Fibroblast of lung (primary cell): ENCODE results near the gene TMEM94. TPM values are rescaled to one million over a fixed set of nuclear protein-coding genes. Genes with fewer than 3 reads are reported as not detected.

Experiments
- DNase-seq, 2 donors: peaks; one replicate each; pipeline versions ENCODE4 v3.0.0 to v3.0.0-alpha.2; 2010; ENCODE audit warnings: low read depth in 2 of 2
- H2AFZ ChIP-seq: 2 replicates; pipeline ENCODE4 v1.5.1; 2012; ENCODE audit warnings: low read length, control low read depth, inconsistent platforms
- H3K27ac ChIP-seq: 2 replicates; pipeline ENCODE4 v1.5.1; 2011; ENCODE audit warnings: low read length, control low read depth; ENCODE audit not compliant: insufficient read depth
- H3K27me3 ChIP-seq: 2 replicates; pipeline ENCODE4 v1.5.1; 2011; ENCODE audit warnings: mild to moderate bottlenecking, low read length; ENCODE audit not compliant: control insufficient read depth, insufficient read depth
- H3K36me3 ChIP-seq: 2 replicates; pipeline ENCODE4 v1.5.1; 2011; ENCODE audit warnings: low read length; ENCODE audit not compliant: control insufficient read depth, insufficient read depth
- H3K4me1 ChIP-seq: 2 replicates; pipeline ENCODE4 v1.5.1; 2011; ENCODE audit warnings: low read length; ENCODE audit not compliant: control insufficient read depth, insufficient read depth; ENCODE audit errors: extremely low read depth
- H3K4me2 ChIP-seq: 2 replicates; pipeline ENCODE4 v1.5.1; 2011; ENCODE audit warnings: low read length, control low read depth; ENCODE audit not compliant: insufficient read depth; ENCODE audit errors: extremely low read depth
- H3K4me3 ChIP-seq, 4 experiments: fragments of 200-600 bp in 1 of 4; sonication (generic) in 1 of 4; replicated peaks in 1 of 4; 2 replicates each; pipeline ENCODE4 v1.5.1; 2011 to 2016; ENCODE audit warnings: low read length in 4 of 4, low read depth in 3 of 4, mild to moderate bottlenecking in 3 of 4, control low read depth in 2 of 4, inconsistent platforms in 1 of 4, mixed read lengths in 1 of 4; ENCODE audit not compliant: insufficient read depth in 1 of 4; ENCODE audit errors: control extremely low read depth in 1 of 4
- H3K79me2 ChIP-seq: 2 replicates; pipeline ENCODE4 v1.5.1; 2012; ENCODE audit warnings: mild to moderate bottlenecking, low read length, inconsistent platforms; ENCODE audit not compliant: control insufficient read depth, insufficient read depth
- H3K9ac ChIP-seq: 2 replicates; pipeline ENCODE4 v1.5.1; 2011; ENCODE audit warnings: mild to moderate bottlenecking, low read length, control low read depth; ENCODE audit not compliant: insufficient read depth
- H3K9me3 ChIP-seq: 2 replicates; pipeline ENCODE4 v1.5.1; 2012; ENCODE audit warnings: low read depth, low read length; ENCODE audit not compliant: control insufficient read depth, insufficient read depth
- H4K20me1 ChIP-seq: 2 replicates; pipeline ENCODE4 v1.5.1; 2011; ENCODE audit warnings: low read length; ENCODE audit not compliant: control insufficient read depth, insufficient read depth; ENCODE audit errors: extremely low read depth
- EZH2 ChIP-seq: IDR thresholded peaks from 2 replicates; pipeline ENCODE4 v1.5.1; 2012; ENCODE audit warnings: low read length, control low read depth, mild to moderate bottlenecking; ENCODE audit errors: missing control alignments
- polyA plus RNA-seq, 2 donors: library from polyadenylated mRNA; depleted of rRNA in 1 of 2; stranded (reverse) in 1 of 2; unstranded in 1 of 2; fragments of >200 nt; gene quantifications; 2 replicates each; pipeline ENCODE4 v1.2.1, GENCODE V29; 2011 to 2012; ENCODE audit warnings: missing spikeins in 1 of 2
- total RNA-seq: library from RNA; depleted of rRNA; stranded (reverse); fragments of >200 nt; gene quantifications from 2 replicates; pipeline ENCODE4 v1.2.1, GENCODE V29; 2014
- TF ChIP-seq, protein P1 (sequence below), 2 donors: IDR thresholded peaks in 1 of 2; conservative IDR thresholded peaks in 1 of 2; 1 replicate in 1 of 2; 2 replicates in 1 of 2; pipeline ENCODE4 v1.5.1; 2011 to 2012; ENCODE audit warnings: low read length in 2 of 2, control low read depth in 1 of 2, inconsistent platforms in 1 of 2, low read depth in 1 of 2, mild to moderate bottlenecking in 1 of 2

Gene TMEM94
- total and polyA plus RNA-seq, 2 donors (not counting 1 experiment from before 2014, with no cell fraction given), result 18.3 to 35.0 TPM

GRCh38 chr17:75504347-75505151 lies 48.1 kb downstream of the TMEM94 start:
- H3K27ac ChIP-seq, result no peak overlapping the region
- no peak for DNase-seq
- no peak overlapping the region for H3K4me3 ChIP-seq
- H4K20me1 ChIP-seq, result no peaks in the 10 kb centered on the region
- H3K9ac ChIP-seq, result no peak overlapping the region
- TF ChIP-seq, protein P1, sequence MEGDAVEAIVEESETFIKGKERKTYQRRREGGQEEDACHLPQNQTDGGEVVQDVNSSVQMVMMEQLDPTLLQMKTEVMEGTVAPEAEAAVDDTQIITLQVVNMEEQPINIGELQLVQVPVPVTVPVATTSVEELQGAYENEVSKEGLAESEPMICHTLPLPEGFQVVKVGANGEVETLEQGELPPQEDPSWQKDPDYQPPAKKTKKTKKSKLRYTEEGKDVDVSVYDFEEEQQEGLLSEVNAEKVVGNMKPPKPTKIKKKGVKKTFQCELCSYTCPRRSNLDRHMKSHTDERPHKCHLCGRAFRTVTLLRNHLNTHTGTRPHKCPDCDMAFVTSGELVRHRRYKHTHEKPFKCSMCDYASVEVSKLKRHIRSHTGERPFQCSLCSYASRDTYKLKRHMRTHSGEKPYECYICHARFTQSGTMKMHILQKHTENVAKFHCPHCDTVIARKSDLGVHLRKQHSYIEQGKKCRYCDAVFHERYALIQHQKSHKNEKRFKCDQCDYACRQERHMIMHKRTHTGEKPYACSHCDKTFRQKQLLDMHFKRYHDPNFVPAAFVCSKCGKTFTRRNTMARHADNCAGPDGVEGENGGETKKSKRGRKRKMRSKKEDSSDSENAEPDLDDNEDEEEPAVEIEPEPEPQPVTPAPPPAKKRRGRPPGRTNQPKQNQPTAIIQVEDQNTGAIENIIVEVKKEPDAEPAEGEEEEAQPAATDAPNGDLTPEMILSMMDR (conservative IDR thresholded peaks at IDR 0.05 in 1 of 2, IDR thresholded peaks at IDR 0.05 in 1 of 2; ENCODE audit: low read depth in 1 of 2, low read length in 2 of 2), result peak; percentile 36 to 53
- no peak for TF ChIP-seq EZH2
- no peak overlapping the region for H2AFZ ChIP-seq
- H3K27me3 ChIP-seq, result no peaks in the 10 kb centered on the region
- H3K79me2 ChIP-seq, result no peaks in the 10 kb centered on the region
- no peaks in the 10 kb centered on the region for H3K4me1 ChIP-seq
- no peak overlapping the region for H3K4me2 ChIP-seq
- peaks cover 13% of the 10 kb centered on the region for H3K36me3 ChIP-seq
- no peaks in the 10 kb centered on the region for H3K9me3 ChIP-seq

DNA sequence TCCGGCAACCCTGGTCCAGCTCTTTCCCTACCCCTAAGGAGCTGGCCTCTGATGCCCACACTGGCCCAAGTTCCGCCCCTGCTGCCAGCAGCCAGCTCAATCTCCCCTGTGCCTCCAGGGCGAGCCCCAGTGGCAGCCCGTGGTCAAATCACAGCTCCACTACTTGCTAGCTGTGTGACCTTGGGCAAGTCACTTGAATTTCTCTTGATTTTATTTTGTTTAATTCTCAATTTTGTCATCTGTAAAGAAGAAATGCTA lies 48.6 kb downstream of the TMEM94 start:
- Histone ChIP-seq H3K79me2 (no peaks in the 10 kb centered on the region), H3K4me3 (no peak overlapping the region), H3K36me3 (peaks cover 12% of the 10 kb centered on the region), H3K4me1 (no peaks in the 10 kb centered on the region), H3K4me2 (no peak overlapping the region), H4K20me1 (no peaks in the 10 kb centered on the region), H3K27me3 (no peaks in the 10 kb centered on the region), H2AFZ (no peak overlapping the region), H3K9me3 (no peaks in the 10 kb centered on the region), H3K27ac (no peak overlapping the region), H3K9ac (no peak overlapping the region)
- DNase-seq, result no peak
- TF ChIP-seq, protein P1 (conservative IDR thresholded peaks at IDR 0.05 in 1 of 2, IDR thresholded peaks at IDR 0.05 in 1 of 2; ENCODE audit: low read depth in 1 of 2, low read length in 2 of 2), result no peak
- TF ChIP-seq EZH2, result no peak

DNA sequence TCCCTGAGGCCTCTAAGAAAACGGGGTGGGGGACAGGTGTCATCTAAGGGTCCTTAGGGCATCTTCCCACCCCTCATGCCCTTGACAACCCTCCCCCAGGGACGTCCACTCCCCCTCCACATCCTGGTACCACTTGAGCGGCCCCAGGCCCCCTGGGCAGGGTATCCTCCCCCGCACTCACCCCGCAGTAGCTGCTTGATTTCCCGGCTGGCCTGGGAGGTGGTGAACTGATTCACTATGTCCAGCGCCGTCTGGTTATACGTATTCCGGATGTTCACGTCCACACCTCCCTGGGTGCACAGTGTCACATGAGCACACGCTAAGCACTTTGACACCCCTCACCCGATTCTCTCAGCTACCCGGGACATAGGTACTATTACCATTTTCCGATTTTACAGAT lies 49.2 kb downstream of the TMEM94 start:
- H3K79me2 ChIP-seq, result no peaks in the 10 kb centered on the region
- H3K9me3 ChIP-seq, result no peaks in the 10 kb centered on the region
- no peak overlapping the region for H3K27ac ChIP-seq
- H3K4me2 ChIP-seq, result no peak overlapping the region
- no peaks in the 10 kb centered on the region for H4K20me1 ChIP-seq
- no peaks in the 10 kb centered on the region for H3K4me1 ChIP-seq
- H3K9ac ChIP-seq, result no peak overlapping the region
- peaks cover 12% of the 10 kb centered on the region for H3K36me3 ChIP-seq
- no peak for DNase-seq
- no peaks in the 10 kb centered on the region for H3K27me3 ChIP-seq
- H2AFZ ChIP-seq, result no peak overlapping the region
- no peak overlapping the region for H3K4me3 ChIP-seq
- TF ChIP-seq EZH2, result no peak
- TF ChIP-seq, protein P1 (conservative IDR thresholded peaks at IDR 0.05 in 1 of 2, IDR thresholded peaks at IDR 0.05 in 1 of 2; ENCODE audit: low read depth in 1 of 2, low read length in 2 of 2), result no peak
